NCI-H748 (cell line): Measurements from ENCODE around the gene TBXA2R.

ENCODE experiments used
- DNase-seq: peaks from one replicate; lab custom pipeline; 2025; ENCODE audit not compliant: unreplicated experiment; lab: John Stamatoyannopoulos, UW

The TBXA2R gene

DNA sequence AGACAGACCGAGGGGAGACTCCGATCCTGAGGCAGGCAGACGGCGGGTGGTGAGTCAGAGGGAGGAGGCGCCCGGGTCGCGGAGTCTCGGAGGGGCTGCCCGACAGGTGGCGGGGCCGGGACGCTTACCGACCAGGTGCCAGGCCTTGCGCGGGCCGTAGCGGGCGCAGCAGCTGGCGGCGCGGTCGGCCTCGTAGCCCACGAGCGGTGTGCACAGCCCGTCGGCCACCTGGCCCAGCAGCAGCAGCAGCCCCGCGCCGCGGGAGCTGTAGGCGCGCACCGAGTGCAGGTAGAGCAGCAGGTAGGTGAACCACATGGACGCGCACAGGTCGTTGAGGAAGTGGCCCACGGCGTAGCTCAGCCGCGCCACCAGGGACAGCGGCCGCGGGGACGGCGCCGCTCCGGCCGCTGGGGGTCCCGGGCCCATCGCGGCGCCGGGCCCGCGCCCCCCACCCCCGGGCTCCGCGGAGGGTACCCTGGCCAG lies 49.7 kb downstream of the TBXA2R start:
- peak; percentile 47 for DNase-seq

DNA sequence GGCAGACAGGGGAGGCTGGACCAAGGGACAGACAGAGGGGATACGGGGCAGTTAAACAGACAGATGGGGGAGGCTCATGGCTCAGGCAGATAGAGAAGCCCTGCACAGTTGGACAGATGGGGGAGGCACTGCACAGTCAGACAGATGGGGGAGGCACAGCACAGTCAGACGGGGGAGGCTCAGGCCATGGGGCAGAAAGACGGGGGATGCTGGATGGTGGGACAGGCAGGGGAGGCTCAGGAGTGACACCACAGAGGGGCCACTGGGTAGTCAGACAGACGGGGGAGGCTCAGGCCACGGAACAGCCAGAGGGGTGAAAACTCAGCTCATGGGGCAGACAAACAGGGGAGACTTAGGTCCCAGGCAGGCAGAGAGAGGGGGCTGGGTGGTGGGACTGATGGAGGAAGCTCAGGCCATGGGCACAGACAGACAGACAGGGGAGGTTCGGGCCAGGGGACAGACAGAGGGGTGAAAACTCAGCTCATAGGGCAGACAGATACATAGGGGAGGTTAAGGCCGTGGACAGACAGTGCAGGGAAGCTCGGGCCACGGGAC lies 50.2 kb downstream of the TBXA2R start:
- no peak for DNase-seq

DNA sequence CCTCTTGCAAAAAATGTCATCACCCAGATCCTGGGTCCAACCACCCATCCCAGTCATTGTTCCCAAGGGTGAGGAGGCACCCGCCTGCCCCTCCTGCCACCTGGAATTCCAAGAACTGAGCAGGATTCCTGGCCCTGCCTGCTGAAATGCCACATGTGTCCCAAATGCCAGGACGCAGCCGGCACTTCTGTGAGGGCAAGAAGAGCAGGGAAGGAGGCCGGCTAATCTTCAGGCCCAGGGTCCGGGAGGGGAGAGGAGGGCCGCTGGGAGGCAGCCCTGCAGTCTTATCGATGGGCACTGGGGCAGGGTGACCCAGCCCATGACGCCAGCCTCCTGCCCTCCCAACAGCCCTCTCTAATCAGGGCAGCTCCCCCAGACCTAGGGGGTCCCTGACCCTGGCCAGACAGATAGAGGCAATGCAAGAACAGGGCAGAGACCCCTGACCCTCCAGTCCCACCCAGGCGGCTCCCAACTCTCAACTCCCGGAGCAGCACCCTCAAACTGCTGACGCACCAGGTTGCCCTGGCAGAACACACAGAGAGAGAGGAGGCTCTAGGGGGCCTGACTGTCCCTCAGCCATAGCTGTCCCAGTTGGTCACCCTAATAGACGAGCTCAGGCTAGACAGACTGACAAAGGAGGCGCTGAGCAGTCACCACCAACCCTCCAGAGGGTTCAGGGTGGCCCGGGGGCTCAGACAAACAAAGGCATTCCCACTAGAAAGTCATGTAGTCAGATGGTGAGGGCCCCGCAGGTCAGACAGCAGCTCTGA lies 50.8 kb downstream of the TBXA2R start:
- DNase-seq = no peak

DNA sequence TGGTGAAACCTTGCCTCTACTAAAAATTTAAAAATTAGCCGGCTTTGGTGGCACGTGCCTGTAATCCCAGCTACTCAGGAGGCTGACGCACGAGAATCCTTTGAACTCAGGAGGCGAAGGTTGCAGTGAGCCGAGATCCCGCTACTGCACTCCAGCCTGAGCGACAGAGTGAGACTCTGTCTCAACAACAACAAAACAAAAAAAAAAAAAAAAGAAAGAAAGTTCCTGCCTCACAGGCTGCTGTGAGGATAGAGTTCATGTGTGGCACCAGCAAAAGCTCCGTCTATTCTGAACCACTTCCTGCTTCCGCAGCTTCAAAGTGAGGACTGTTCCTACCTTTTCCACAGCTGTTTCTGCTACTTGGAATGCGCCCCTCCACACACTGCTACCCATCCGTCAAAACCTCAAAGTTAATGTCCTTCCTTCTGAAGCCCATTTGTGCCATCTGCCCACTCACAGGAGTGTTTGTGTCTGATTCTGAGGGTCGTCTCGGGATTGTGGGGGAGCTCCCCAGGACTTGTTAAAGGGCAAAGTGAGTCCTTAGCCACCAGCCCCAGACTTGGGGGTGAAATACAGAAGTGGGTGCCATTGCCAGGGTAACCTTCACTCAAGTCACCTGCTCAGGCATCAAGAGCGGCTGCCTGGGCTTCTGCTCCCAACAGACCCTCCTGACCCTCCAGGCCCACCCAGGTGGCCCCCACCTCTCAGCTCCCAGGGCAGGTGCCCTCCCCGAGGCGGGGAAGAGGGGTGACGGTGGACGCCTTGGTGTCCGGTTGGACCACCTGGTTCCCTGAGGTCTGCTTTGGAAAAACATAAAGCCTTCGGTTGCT lies 52.2 kb downstream of the TBXA2R start:
- DNase-seq = no peak

DNA sequence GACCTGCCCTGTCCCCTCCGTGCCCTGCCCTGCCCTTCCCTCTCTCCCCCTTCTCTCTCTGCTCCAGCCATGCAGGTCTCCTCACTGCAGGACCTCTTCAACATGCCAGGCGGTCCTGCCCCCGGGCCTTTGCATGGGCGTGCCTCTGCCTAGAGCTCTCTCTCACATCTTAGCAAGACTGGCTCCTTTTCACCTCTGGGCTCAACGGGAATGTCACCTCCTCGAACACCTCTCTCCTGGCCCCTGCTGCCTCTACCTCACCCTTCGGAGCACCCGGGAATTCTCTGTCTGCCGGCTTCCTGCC lies 54.9 kb downstream of the TBXA2R start:
- no peak for DNase-seq

DNA sequence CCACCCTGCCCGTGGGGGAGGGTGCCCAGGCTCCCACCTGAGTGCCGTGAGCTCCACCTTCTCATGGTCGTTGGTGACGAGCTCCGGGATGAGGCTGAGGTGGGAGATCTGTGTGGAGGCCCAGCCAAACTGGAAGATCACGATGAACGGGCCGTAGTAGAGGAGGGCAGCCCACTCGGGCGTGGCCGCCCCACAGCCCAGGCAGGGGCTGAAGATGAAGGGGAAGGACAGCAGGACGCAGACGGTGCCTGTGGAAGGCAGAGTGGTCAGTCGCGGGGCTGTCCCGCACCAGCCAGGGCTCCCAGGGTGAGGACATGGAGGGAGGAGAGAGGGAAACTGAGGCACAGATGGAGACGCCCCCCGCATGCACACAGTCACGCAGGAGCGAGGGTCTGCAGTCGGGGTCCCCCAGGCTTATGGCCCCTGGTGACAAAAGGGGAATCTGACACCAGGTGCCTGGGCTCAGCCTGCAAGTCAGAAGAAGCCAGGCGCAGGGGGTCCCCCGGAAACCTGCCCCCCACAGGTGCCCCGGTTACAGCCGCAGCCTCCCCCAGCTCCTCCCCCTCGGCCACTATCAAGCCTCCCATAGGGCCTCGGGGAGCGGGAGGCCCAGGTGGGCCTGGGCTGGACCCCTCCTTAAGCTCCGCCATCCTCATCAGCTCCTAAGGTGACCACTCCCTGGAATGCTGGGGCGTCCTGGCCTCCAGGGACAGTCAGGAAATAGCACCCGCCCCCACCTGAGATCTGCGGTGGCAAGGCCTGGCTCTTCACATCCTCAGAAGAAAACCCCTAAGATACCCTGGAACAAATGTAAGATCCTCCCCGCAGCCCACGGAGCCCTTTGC lies 55.5 kb downstream of the TBXA2R start:
- no peak for DNase-seq

DNA sequence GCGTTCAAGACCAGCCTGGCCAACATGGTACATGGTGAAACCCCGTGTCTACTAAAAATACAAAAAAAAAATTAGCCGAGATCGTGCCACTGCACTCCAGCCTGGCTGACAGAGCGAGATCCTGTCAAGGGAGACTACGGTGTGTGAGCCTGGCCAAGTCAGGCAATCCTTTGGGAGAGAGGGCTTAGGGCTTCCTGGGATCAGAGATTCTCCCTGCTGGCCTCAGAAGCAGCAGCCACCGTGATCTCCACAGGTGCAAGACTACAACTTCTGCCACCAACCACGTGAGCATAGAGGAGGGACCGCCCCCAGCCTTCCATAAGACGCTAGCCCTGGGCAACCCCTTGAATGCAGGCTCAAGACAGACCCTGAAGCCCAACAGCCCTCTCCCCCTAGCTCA lies 56.9 kb downstream of the TBXA2R start:
- DNase-seq = no peak

DNA sequence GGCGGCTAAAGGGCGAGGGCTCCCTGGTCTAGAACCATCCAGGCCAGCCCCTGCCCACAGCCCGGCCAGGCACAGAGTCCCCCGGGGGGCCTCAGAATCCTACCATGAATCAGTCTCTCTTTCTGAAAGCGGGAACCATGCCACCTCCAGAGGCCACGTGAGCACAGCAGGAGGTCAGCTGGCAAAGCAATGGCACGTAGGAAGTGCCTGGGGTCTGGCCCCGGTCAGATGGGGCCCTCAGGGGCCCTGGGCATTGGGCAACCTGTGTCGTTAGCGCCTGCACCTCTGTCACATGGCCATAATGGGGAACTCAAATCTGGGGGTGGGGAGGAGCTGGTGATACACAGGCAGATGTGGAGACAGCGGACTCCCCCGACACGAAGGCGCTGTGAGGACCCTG lies 58.1 kb downstream of the TBXA2R start:
- no peak for DNase-seq

DNA sequence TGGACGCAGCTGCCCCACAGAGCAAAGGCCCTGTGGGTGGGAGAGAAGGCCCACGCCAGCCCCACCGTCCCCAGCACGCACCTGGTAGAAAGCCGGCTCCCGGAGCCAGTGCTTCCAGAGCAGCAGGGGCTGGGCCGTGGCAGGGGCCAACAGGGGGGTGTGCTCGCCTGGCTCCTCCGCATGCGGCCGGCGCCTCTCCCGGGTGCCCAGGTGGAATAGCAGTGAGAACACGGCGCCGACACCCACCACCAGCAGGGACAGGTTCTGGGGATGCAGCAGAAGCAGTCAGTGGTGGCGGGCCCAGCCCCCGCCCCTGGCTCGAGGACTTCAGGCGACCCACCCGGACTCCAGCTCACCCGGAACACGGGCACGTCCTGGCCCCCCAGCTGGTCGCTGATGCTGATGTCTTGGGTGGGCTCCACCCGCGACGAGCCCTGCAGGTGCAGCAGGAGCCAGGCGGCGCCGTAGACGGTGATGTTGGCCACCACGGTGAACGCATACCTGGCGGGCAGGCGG lies 58.9 kb downstream of the TBXA2R start:
- no peak for DNase-seq

DNA sequence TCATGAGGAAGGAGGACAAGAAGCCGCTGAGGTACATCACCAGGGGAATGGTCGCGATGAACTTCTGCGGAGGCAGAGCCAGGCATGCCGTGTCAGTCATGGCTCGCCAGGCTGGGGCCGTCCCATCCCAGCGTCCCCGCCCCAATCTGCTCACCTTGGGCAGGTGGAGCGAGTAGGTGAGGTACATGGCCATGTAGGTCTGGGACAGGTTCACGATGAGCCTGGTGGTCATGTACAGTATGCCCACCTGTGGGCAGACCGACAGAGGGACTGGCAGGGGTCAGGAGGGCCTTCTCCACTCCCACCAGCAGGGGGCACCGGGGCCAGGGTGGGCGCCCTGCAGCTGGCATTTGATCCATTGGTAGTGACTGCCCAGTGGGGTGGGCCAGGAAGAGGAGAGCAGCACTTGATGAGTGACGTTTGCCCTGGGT lies 59.4 kb downstream of the TBXA2R start:
- DNase-seq = no peak

DNA sequence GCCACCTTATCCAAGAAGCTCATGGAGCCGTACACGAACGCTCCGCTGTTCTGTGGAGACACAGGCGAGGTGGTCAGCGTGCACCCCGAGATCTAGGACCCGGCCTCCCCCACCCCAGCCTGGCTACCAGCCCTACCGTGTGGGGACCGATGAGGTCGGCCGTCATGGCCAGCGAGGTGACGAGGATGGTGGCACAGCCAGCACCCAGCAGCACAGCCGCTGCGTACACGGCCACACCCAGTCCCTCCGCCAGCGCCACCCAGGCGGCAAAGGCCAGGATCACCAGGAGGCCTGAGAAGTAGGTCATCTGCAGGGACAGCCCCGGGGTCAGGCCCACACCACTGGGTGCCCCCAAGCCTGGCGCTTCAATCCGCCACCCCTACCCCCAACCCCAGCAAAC lies 60.6 kb downstream of the TBXA2R start:
- no peak for DNase-seq

DNA sequence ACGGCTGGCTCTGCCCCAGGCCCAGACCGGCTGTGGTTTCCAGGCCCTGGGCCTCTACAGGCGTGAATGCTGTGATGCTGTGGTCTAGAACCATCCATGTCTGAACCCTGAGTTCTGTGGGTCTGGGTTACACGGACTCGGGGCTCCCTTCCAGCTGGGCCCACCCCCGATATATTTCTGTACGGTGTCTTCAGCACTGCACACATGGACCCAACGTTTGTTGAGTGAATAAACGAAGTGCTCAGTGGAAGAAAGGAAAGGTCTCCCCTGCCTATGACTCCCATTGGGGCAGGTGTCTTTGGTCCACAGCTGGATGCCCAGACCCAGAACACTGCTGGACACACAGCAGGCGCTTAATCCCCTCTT lies 61.0 kb downstream of the TBXA2R start:
- DNase-seq = no peak

DNA sequence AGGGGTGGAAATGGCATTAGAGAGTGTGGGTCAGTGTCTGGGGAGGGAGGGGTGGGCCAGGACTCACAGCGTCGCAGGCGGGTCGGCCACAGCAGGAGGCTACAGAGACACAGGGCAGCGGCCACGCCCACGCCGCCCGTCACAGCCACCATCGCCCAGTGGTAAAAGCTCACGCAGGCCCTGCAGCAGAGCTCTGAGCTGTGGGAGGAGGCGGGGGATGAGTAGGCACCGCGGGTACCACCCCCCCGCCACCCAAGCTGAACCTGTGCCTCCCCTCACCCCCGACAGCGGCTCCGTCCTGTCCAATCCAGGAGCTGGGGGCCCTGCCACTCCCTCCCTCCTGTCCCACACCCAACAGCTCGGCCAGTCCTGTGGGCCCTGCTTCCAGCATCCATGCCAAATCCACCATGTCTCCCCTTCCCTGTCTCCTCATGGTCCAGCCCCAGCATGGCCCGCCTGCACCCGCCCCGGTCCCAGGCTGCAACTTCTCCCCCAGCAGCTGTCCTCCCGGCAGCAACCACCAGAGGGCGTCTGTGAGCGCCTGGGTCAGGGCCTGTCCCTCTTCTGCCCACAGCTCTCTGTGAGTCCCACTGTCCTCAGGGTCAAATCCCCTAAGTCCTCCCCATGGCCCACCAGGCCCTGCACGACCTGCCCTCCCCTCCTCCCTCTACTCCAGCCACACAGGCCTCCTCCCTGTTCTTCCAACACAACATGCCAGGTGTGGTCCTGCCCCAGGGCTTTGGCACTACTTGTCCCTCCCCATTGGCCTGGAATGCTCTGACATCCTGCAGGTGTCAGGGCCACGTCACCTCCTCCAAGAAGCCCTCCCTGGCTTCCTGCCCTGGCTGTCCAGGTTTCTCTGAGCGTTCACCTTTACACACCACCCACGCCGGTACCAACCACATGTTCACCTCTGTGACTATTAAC lies 61.7 kb downstream of the TBXA2R start:
- peak; percentile 39 for DNase-seq
